HG03108 (cell line): Measurements from ENCODE around the gene FKTN.

ENCODE experiments used
- ATAC-seq: cut with Tn5 transposase; IDR thresholded peaks from one replicate; pipeline ENCODE4 v1.9.1; 2021; ENCODE audit warnings: moderate library complexity; ENCODE audit not compliant: unreplicated experiment

FKTN gene

DNA sequence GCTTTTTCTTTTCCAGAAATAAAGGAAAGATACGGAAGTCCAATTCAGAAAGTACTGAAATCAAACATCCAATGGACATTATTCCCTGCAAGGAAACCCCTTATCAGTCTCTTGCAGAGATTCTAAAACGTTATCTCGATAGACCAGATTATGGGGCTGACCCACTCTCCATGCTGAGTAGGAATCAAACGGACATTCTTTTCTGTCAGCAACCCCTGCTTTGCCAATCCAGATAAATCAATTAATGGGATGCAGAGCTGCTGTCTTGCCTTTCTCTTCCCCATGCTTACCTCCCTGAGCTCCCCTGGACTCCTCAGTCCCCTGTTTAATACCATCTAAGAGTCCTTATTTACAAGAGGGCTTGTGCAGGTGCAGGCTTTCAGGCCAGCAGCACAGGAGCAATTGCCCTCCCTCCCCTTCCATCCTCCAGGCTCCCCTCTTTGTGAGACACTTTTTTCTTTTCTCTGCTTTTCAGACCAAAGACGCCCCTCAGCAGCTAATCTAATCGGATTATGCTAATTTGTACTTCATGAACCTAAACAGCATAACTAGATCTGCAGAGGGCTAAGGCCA, 118.5 kb downstream of the FKTN start:
- no peak for ATAC-seq

GRCh38 chr9:105678163-105678562, 120.2 kb downstream of the FKTN start:
- no peak for ATAC-seq

DNA sequence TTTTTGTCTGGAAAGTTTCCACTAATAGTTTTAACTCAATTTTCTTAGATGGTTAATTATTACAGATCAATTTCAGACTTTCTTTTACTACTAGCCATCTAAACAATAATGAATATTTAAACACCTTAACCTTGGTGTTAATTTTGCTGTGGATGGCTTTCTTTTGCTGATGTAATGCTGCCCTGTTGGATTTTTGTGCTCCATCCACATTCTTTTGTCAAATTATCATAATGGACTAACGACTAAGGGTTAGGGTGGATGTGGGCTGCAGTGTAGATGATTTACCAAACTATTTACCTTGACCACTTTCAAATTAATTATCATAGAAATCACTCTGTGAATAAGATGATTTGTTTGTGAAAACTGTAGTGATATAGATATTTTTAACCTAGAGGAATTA, 120.8 kb downstream of the FKTN start:
- no peak for ATAC-seq

- ATAC-seq, result no peak
Measured at GRCh38 chr9:105679257-105680022, 121.5 kb downstream of the FKTN start.

- ATAC-seq, result no peak
Measured at GRCh38 chr9:105681313-105681712, 123.4 kb downstream of the FKTN start.

GRCh38 chr9:105681724-105682123, 123.8 kb downstream of the FKTN start:
- ATAC-seq, result no peak

- no peak for ATAC-seq
Measured at GRCh38 chr9:105683688-105684275, 125.9 kb downstream of the FKTN start.

DNA sequence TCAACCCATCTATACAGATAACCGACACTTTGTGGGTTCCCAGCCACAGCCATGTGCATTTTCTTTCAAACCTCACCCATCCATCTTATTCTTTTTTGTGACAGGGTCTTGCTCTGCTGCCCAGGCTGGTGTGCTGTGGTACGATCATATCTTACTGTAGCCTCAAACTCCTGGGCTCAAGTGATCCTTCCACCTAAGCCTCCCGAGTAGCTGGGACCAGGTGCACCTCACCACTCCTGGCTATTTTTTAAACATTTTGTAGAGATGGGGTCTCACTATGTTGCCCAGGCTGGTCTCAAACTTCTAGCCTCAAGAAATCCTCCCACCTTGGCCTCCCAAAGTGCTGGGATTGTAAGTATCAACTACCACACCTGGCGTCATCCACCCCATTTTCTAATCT, 129.0 kb downstream of the FKTN start:
- ATAC-seq, result no peak
